GM23338 (cell line): ENCODE results near the gene PRAMEF20. TPM values are rescaled to one million over a fixed set of nuclear protein-coding genes. Genes with fewer than 3 reads are reported as not detected.

Experiments
- ATAC-seq: fragments of 200-7000 bp; cut with Tn5 transposase; 3 replicates; pipeline ENCODE4 v1.9.1; 2020
- DNase-seq: peaks from one replicate; pipeline ENCODE4 v3.0.0-alpha.2; 2015; ENCODE audit warnings: low spot score
- H2AFZ ChIP-seq: fragments of 200-600 bp; sonication (generic); 2 replicates; pipeline ENCODE4 v1.8.0; 2016; ENCODE audit warnings: antibody characterized with exemption, mild to moderate bottlenecking, moderate library complexity
- H3F3A ChIP-seq: fragments of 200-600 bp; sonication (generic); replicated peaks from 2 replicates; pipeline ENCODE4 v1.8.0; 2017; ENCODE audit warnings: antibody characterized with exemption, mixed run types, low read depth
- H3K27ac ChIP-seq: fragments of 200-600 bp; sonication (generic); 2 replicates; pipeline ENCODE4 v1.6.1; 2016; ENCODE audit warnings: low read depth
- H3K27me3 ChIP-seq: fragments of 200-600 bp; sonication (generic); 2 replicates; pipeline ENCODE4 v1.8.0; 2016; ENCODE audit warnings: mild to moderate bottlenecking, mixed run types, moderate library complexity; ENCODE audit not compliant: insufficient read depth
- H3K36me3 ChIP-seq: fragments of 200-600 bp; sonication (generic); 2 replicates; pipeline ENCODE4 v1.8.0; 2016; ENCODE audit warnings: mild to moderate bottlenecking; ENCODE audit not compliant: insufficient read depth
- H3K4me1 ChIP-seq: fragments of 200-600 bp; sonication (generic); 2 replicates; pipeline ENCODE4 v1.8.0; 2016; ENCODE audit warnings: mild to moderate bottlenecking, moderate library complexity; ENCODE audit not compliant: insufficient read depth
- H3K4me2 ChIP-seq: fragments of 200-600 bp; sonication (generic); 2 replicates; pipeline ENCODE4 v1.7.1; 2017; ENCODE audit warnings: mixed run types
- H3K4me3 ChIP-seq: fragments of 200-600 bp; sonication (generic); 2 replicates; pipeline ENCODE4 v1.6.1; 2016; ENCODE audit warnings: mixed run types
- H3K79me2 ChIP-seq: fragments of 200-600 bp; sonication (generic); replicated peaks from 2 replicates; pipeline ENCODE4 v1.8.0; 2017; ENCODE audit warnings: mild to moderate bottlenecking; ENCODE audit not compliant: insufficient read depth
- H3K9me2 ChIP-seq: fragments of 200-600 bp; sonication (generic); 2 replicates; pipeline ENCODE4 v1.8.0; 2017; ENCODE audit not compliant: insufficient read depth
- H4K20me1 ChIP-seq: fragments of 200-600 bp; sonication (generic); replicated peaks from 2 replicates; pipeline ENCODE4 v1.8.0; 2017; ENCODE audit warnings: mild to moderate bottlenecking; ENCODE audit not compliant: insufficient read depth
- H3K27ac Mint-ChIP-seq: 2 replicates; pipeline ENCODE4 v1.8.0; 2020; ENCODE audit warnings: inconsistent platforms, mild to moderate bottlenecking, moderate library complexity, mixed read lengths
- H3K27me3 Mint-ChIP-seq: 3 replicates; pipeline ENCODE4 v1.8.0; 2022; ENCODE audit warnings: low read depth, mild to moderate bottlenecking, moderate library complexity, mixed read lengths, inconsistent platforms; ENCODE audit not compliant: insufficient read depth, poor library complexity
- H3K36me3 Mint-ChIP-seq: 3 replicates; pipeline ENCODE4 v1.8.0; 2021; ENCODE audit warnings: low read depth, mild to moderate bottlenecking, inconsistent platforms, moderate library complexity, mixed read lengths
- H3K4me1 Mint-ChIP-seq: 3 replicates; pipeline ENCODE4 v1.8.0; 2020; ENCODE audit warnings: mild to moderate bottlenecking, inconsistent platforms, mixed read lengths
- H3K4me3 Mint-ChIP-seq: 3 replicates; pipeline ENCODE4 v1.8.0; 2021; ENCODE audit warnings: moderate library complexity, mild to moderate bottlenecking, inconsistent platforms, mixed read lengths
- H3K9me3 Mint-ChIP-seq: 3 replicates; pipeline ENCODE4 v1.8.0; 2020; ENCODE audit warnings: moderate library complexity, mild to moderate bottlenecking, inconsistent platforms, mixed read lengths
- CTCF ChIP-seq, 2 experiments: fragments of 200-600 bp in 1 of 2; sonication (generic) in 1 of 2; conservative IDR thresholded peaks; 2 replicates each; pipeline versions ENCODE4 v1.5.1 to v1.6.1; 2016 to 2017; ENCODE audit warnings: antibody characterized with exemption in 2 of 2, low read depth in 2 of 2, mild to moderate bottlenecking in 2 of 2, moderate library complexity in 1 of 2
- EZH2phosphoT487 ChIP-seq: fragments of 200-600 bp; sonication (generic); IDR thresholded peaks from one replicate; pipeline ENCODE4 v1.8.1; 2018; ENCODE audit warnings: antibody characterized with exemption; ENCODE audit not compliant: unreplicated experiment
- ZNF331 ChIP-seq: fragments of 250-450 bp; sonication (Bioruptor Pico); IDR thresholded peaks from 2 replicates; pipeline ENCODE4 v1.5.0; 2020; ENCODE audit warnings: low read depth, mild to moderate bottlenecking, moderate library complexity
- ZNF462 ChIP-seq: fragments of 250-450 bp; sonication (Bioruptor Pico); IDR thresholded peaks from 2 replicates; pipeline ENCODE4 v1.5.0; 2020; ENCODE audit warnings: mild to moderate bottlenecking, moderate library complexity
- polyA plus RNA-seq: library from polyadenylated mRNA; unstranded; fragments of >200 nt; fragmentation: Nextera tagmentation; extraction: Ambion mirVana; gene quantifications from 2 replicates; pipeline ENCODE4 v1.2.1, GENCODE V29; 2016
- total RNA-seq: library from RNA; depleted of rRNA; stranded (reverse); fragments of >200 nt; shearing (Covaris generic); gene quantifications from 2 replicates; pipeline ENCODE4 v1.2.3, GENCODE V29; 2014
- TF ChIP-seq, protein P1 (sequence below): IDR thresholded peaks from 2 replicates; pipeline ENCODE4 v1.6.1; 2016; ENCODE audit warnings: antibody characterized with exemption

The PRAMEF20 gene
- total and polyA plus RNA-seq, 2 experiments from 2014 or later = not detected

GRCh38 chr1:13443335-13443979 is 33.2 kb downstream of the PRAMEF20 start (continued):
- TF ChIP-seq ZNF462 (CRISPR knock-in tag) (no peak), CTCF (conservative IDR thresholded peaks at IDR 0.05; ENCODE audit: low read depth in 2 of 2) (no peak)

GRCh38 chr1:13450204-13450603 is 40.0 kb downstream of the PRAMEF20 start:
- no peaks in the 10 kb centered on the region for H3K9me2 ChIP-seq
- no peak for ATAC-seq
- peaks cover 86% of the 10 kb centered on the region for H3K9me3 Mint-ChIP-seq
- TF ChIP-seq ZNF462 (CRISPR knock-in tag) (no peak), EZH2phosphoT487 (no peak), ZNF331 (CRISPR knock-in tag) (no peak)
- TF ChIP-seq, protein P1, sequence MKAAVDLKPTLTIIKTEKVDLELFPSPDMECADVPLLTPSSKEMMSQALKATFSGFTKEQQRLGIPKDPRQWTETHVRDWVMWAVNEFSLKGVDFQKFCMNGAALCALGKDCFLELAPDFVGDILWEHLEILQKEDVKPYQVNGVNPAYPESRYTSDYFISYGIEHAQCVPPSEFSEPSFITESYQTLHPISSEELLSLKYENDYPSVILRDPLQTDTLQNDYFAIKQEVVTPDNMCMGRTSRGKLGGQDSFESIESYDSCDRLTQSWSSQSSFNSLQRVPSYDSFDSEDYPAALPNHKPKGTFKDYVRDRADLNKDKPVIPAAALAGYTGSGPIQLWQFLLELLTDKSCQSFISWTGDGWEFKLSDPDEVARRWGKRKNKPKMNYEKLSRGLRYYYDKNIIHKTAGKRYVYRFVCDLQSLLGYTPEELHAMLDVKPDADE = no peak

More at GRCh38 chr1:13450204-13450603, 40.0 kb downstream of the PRAMEF20 start:
- Histone ChIP-seq H3K4me3 (no peak overlapping the region), H4K20me1 (no peaks in the 10 kb centered on the region), H3K27ac (no peak overlapping the region), H3K27me3 (no peaks in the 10 kb centered on the region), H3K4me2 (no peak overlapping the region), H3K4me1 (no peaks in the 10 kb centered on the region), H3F3A (no peaks in the 10 kb centered on the region), H3K36me3 (no peaks in the 10 kb centered on the region), H2AFZ (no peak overlapping the region), H3K79me2 (no peaks in the 10 kb centered on the region)
- Mint-ChIP-seq H3K36me3 (peaks cover 17% of the 10 kb centered on the region; the same call in 1 of the 3 replicates), H3K27me3 (peaks cover 4% of the 10 kb centered on the region), H3K27ac (no peak overlapping the region), H3K4me3 (no peak overlapping the region), H3K4me1 (no peaks in the 10 kb centered on the region)
- no peak for DNase-seq
